SIG-M5 (cell line): ENCODE measurements around the gene GALNT9.

ENCODE experiments used
- DNase-seq: peaks from one replicate; lab custom pipeline; 2025; lab: John Stamatoyannopoulos, UW

Gene GALNT9

DNA sequence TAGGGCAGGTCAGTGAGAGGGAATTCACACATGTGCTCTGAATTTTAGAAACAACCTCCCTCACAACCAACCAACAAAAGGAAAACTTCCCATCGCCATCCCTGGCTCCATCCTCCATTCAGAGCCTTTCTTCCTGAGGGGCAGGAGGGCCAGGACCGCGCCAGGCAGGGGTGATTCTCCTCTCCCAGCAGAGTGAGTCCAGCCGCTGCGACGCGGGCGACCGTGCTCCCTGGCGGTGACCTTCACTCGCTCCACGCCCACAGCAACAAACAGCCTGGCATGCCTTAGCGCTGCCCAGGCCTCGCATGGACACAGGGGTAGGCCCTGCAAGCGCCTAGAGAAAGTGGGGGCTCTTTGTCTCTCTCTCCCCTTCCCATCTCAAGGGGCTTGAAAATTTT lies 3.7 kb downstream of the GALNT9 start:
- no peak for DNase-seq

DNA sequence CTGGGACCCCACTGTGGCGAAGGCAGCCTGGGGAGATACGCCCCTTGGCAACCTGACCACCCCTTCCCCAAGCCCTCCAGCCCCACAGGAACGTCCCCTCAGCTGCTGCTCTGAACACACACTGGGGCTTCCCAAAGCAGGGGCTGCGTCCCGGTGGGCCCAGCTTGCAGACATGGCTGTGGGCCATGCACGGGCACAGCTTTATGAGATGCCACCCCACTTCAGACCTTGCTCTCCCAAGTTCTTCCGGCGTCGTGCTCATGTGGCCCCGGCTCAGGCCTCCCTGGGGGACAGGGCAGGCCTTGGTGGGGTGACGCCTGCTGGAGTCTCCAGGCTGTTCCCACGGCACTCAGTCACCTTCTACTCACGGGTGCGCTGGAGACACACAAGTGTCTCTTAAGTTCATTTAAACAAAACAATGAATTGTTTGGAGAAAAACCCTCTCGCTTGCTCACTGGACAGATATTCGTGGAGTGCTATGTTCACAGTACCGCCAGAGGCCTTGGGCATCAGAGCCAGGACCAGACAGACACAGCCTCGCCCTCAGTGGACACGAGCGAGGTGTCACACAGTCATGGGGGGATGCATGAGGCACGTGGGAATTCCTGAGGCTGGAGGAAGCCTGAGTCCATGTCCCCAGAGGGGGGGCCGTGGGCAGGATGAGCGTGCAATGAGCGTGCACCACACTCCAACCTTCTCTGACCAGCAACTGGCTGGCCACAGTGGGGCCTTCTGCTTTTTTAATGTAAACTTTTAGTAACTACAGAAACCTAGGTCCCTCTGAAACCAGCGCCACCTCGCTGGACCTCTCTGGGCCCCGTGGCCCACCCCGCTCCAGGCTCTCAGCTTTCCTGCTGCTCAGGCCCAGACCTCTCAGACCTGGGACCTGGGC lies 4.3 kb downstream of the GALNT9 start:
- no peak for DNase-seq

DNA sequence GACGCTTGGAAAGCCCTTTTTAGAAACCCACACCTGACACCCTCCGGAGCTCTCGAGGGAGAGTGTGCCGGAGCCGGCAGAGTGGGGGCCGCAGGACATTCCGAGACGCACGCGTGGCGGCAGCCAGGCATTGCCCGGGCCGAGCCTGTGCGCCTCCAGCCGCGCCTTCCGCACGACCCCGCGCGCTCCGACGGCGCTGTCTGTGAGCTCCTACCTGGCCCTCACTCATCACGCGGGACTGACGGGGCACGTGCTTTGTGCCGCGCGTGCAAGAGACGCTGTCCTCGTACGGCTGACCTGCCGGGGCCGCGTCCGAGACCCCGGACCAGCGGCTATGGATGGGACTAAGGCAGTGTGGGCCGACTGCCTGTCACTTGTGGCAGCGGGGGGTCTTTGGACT lies 5.2 kb downstream of the GALNT9 start:
- no peak for DNase-seq

- DNase-seq = no peak
Observed at GRCh38 chr12:132323171-132324010, 6.0 kb downstream of the GALNT9 start.

GRCh38 chr12:132322206-132323132 lies 6.9 kb downstream of the GALNT9 start:
- no peak for DNase-seq

- no peak for DNase-seq
Observed at GRCh38 chr12:132321321-132322118, 7.9 kb downstream of the GALNT9 start.

- DNase-seq = no peak
Observed at GRCh38 chr12:132320767-132321211, 8.6 kb downstream of the GALNT9 start.

- DNase-seq = no peak
Observed at GRCh38 chr12:132319991-132320570, 9.3 kb downstream of the GALNT9 start.

DNA sequence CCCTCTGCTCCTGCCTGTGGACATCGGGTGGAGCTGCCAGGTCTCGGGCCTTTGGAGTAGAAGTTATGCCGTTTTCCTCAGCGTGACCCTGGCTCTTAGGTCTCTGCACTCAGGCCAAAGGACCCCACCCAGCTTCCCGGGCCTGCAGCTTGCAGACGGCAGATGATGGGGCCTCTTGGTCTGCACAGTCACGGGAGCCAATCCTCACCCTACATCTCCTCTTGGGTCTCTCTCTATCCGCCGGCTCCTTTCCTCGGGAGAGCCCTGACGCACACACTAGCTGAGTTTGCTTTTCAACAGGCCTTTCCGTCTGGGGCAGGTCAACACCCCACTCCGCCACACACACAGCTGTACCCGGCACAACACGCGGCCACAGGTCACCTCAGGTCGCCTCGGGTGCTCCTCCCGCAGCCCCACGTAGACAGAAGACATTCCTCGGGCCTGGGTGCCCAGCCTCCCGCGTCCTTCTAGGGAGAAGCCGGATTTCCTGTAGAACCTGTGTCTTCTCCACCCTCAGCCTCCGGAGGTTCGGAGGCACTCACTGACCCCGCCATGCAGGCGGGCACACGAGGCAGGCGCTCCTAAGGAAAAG lies 9.9 kb downstream of the GALNT9 start:
- no peak for DNase-seq

GRCh38 chr12:132318618-132319033 lies 10.8 kb downstream of the GALNT9 start:
- DNase-seq = no peak

- DNase-seq = no peak
Observed at GRCh38 chr12:132318135-132318534, 11.3 kb downstream of the GALNT9 start.

DNA sequence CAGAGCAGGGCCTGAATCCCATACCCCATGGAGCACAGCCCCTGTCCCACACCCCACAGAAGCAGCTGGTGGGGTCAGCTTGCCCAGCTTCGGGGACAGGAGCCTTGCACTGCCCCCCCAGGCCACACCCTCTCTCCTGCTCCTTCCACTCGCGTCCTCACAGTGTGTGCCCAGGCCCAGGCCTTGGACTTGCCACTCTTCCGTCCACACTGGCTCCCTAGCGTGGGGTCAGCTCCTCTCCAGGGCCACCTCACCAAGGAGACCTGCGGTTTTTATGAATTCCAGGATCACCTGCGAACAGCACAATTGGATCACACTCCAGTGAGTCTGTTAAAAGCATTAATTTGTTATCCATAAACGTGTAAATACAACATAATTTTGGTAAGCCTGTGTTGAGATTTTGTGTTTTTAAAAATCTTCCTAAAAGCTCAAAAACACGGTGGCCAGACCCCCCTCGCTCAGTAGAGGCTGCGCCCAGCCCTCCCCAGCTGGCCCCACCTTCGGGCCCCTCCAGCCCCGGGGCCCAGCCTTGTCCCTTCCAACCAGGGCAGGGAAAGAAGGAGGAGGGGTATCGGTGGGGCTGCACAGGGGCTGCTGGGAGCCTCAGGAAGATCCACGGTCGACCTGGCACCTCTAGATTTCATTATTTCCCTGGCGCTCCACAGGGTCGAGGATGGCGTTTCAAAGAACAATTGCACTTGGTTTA lies 12.0 kb downstream of the GALNT9 start:
- DNase-seq = no peak

- DNase-seq = no peak
Observed at GRCh38 chr12:132316497-132317232, 12.7 kb downstream of the GALNT9 start.

- no peak for DNase-seq
Observed at GRCh38 chr12:132315951-132316350, 13.4 kb downstream of the GALNT9 start.

- no peak for DNase-seq
Observed at GRCh38 chr12:132315507-132315906, 13.9 kb downstream of the GALNT9 start.

DNA sequence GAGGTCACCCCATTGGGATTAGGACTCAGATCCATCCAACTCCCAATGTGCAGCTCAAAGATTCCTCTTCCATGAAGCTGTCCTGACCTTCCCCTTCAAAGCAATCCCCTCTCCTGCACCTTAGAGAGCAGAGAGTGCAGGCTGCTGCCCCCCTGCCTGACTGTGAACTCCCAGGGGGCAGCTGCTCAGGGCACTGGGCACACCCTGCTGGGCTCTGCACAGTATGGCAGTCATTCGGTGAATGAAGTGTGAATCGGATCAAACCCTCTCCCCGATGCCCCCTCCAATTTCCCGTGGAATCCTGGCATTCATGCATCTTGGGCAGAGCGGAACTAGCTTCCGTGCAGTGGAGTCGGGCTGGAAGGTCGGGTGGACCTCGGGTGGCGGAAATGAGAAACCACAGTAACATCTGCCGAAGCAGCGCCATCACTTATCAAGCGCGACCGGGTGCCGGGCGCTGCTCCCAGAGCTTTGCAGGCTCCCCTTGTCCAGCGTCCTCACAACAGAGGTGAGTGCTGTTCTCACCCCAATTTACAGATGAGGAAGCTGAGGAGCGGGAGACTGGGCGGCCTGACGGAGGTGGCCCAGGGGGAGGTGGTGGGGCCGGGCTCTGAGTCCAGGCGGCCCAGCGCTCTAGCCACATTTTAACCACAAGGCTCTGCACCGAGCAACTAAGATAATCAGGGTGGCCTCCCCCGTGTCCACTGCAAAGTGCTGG lies 14.7 kb downstream of the GALNT9 start:
- no peak for DNase-seq

GRCh38 chr12:132314035-132314434 lies 15.4 kb downstream of the GALNT9 start:
- no peak for DNase-seq

- DNase-seq = no peak
Observed at GRCh38 chr12:132313182-132313581, 16.2 kb downstream of the GALNT9 start.
